Stimulated activated CD8-positive, alpha-beta memory T cell treated with anti-CD3 and anti-CD28 coated beads, Interleukin-12 subunit alpha, Interleukin-12 subunit beta, amount 100 ng/mL, for 4 hours (primary cell): ENCODE measurements around the gene CADPS2.
"Not testable (repeated sequence)": the region's sequence is repeated elsewhere in the genome, so short reads cannot be mapped to it uniquely, and the experiment has no call there.

Experiments
- DNase-seq: peaks from one replicate; pipeline ENCODE4 v3.0.0-alpha.2; 2020; ENCODE audit warnings: low read depth

Gene CADPS2

DNA sequence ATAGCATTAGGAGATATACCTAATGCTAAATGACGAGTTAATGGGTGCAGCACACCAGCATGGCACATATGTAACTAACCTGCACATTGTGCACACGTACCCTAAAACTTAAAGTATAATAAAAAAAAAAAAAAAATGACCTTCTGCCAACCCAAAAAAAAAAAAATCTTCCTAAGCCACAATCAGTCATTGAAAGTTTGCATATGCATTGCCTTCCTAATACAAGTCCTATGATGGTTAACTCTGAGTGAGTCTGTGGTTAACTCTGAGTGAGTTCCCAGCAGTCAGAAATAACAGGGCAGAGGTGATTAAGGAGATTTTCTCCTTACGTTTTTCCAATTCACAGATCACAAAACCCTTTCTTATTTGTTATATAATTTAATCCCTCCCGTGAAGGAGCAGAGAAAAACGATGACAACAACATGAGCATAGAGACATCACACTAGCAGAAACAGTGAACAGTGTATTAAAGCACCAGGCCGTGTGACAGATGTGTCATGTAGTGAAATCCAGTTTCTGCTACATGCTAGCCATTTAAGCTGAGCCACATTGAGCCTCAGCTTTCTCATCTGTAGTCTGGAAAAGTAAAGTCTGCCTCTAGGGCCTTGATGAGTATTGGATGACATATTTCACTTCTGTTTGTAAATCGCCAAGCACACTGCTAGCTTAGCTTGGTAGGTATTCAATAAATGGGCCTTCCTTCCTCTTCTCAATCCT is 176.2 kb downstream of the CADPS2 start:
- no peak for DNase-seq

DNA sequence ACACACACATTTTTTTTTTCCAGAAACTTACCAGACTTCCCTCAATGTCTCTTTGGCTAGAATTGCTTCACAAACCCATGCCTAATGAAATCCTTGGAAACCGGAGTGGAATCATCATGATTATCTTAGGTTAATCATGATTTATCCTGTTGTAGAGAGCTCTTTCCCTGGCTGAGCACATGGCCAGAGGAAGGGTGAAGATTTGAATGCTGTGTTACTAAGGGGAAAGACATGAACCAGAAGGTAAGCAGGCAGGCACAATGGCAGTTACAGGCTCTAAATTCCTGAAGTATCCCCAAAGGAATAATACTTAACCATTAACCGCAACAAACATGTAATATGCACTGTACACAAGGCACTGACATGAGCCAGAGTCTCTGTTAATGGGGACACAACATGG is 179.4 kb downstream of the CADPS2 start:
- no peak for DNase-seq

- no peak for DNase-seq
These were observed 183.3 kb downstream of the CADPS2 start, which contains the start of gene RNF148 for GRCh38 chr7:122702872-122703510. Gene RNF148, minus strand, starts transcription at chr7:122702922. Its CDS starts 172 bp downstream, at chr7:122702750.

- no peak for DNase-seq
These were observed 187.2 kb downstream of the CADPS2 start, which contains the start of gene RNF133 for GRCh38 chr7:122699017-122699416. Gene RNF133, minus strand, starts transcription at chr7:122699117. Its CDS starts 199 bp downstream, at chr7:122698918.

- DNase-seq = no peak
These were observed 190.4 kb downstream of the CADPS2 start for GRCh38 chr7:122695816-122696215.

DNA sequence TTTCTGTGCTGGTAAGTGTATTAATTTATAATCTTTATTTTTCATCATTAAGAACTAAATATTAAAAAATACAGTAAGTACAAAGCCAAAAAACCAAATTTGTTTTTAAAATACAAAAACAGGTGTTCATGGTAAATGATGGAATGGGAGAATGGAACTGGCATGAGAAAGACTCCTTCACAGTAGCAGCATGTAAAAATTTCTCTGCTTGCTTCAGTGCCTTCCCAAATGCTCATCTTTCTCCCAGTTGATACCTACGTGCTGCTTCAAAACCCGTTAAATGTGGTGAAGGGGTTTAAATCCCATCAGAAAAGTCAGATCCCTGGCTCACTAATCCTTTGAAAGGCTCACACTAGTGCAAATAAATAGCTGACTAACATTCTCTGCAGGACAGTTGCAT is 191.6 kb downstream of the CADPS2 start:
- DNase-seq = no peak

GRCh38 chr7:122692769-122693309 is 193.4 kb downstream of the CADPS2 start:
- no peak for DNase-seq

DNA sequence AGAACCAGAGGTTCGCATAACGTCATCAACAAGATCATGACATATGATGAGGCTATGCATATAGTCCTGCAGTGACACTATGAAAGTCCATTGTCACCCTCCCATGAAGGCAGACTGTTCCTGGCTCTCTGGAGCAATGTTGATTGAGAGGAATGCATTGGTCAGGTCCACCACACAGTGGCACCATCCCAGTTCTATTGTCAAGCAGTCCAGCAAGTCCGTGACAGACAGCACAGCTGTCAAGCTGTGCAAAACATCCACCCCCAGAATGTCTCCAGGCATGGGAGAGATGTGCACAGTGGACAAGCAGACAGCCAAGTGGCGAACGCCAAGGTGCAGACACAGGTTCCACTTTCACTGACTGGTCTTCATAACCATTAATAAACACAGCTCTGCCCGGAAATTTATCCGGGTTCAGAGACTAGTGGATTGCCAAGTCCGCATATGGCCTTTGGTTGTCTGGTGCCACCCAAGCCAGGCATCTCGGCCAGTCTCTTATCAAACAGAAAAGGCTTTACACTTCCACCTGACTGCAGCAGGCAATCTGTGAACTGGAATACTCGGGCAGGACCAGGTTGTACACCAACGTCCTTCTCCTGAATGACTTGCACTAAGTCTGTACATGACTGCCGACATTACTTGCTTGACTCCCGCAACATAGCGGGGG is 194.6 kb downstream of the CADPS2 start:
- no peak for DNase-seq

- no peak for DNase-seq
These were observed 196.7 kb downstream of the CADPS2 start for GRCh38 chr7:122689346-122690109.

GRCh38 chr7:122688400-122688998 is 197.8 kb downstream of the CADPS2 start:
- no peak for DNase-seq

DNA sequence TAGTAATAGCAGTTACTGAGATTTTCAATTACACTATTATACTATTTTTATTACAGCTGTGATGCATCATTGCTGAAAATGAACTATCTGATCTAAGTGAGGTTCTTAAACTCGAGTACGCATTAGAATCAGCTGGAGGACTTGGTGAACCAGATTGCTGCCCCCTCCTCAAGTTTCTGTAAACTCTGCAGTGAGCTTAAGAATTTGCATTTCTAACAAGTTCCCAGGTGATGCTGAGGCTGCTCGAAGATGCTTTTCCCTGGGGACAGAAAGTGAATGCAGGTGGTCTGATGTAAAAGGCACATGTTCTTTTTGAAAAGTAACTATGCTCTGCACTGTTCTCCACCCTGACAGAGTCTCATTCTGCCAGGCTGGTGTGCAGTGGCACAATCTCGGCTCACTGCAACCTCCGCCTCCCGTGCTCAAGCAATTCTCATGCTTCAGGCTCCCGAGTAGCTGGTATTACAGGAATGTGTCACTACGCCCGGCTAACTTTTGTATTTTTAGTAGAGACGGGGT is 199.8 kb downstream of the CADPS2 start:
- no peak for DNase-seq

GRCh38 chr7:122684504-122684903 is 201.8 kb downstream of the CADPS2 start:
- no peak for DNase-seq

- DNase-seq = no peak
These were observed 203.3 kb downstream of the CADPS2 start for GRCh38 chr7:122682815-122683550.

DNA sequence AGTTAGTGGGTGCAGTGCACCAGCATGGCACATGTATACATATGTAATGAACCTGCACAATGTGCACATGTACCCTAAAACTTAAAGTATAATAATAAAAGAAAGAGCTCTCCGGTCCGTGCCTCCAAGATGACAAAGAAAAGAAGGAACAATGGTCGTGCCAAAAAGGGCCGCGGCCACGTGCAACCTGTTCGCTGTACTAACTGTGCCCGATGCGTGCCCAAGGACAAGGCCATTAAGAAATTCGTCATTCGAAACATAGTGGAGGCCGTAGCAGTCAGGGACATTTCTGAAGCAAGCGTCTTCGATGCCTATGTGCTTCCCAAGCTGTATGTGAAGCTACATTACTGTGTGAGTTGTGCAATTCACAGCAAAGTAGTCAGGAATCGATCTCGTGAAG is 205.1 kb downstream of the CADPS2 start:
- DNase-seq = not testable (repeated sequence)

DNA sequence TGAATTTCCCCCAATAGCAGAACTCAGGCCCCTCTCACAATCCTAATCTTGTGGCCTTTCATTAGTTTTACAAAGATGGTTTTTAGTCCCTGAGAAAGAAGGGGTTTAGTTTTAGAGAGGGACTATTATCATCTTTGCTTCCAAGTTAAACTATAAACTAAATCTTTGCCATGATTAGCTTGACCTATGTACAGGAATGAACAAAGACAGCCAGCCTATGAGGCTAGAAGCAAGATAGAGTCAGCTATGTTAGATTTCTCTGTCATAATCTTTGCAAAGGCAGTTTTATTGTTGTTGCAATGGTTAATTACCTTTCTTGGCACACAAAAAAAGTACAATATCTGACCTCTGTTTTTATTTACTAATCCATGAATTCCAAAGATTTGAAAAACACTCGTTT is 206.4 kb downstream of the CADPS2 start:
- no peak for DNase-seq

DNA sequence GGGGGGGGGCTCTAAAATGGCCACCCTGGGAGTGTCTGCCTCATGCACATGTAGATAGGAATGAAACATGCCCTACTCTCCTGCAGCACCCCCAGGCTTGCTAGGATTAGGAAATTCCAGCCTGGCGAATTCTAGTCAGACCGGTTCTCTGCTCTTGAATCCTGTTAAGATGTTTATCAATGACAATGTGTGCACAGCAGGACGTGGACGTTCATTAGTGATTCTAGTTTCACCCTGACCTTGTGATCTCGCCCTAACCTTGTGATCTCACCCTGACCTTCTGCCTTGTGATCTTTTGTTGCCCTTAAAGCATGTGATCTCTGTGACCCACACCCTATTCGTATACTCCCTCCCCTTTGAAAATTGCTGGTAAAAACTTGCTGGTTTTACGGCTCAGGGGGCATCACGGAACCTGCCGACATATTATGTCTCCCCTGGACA is 207.0 kb downstream of the CADPS2 start:
- DNase-seq = not testable (repeated sequence)

DNA sequence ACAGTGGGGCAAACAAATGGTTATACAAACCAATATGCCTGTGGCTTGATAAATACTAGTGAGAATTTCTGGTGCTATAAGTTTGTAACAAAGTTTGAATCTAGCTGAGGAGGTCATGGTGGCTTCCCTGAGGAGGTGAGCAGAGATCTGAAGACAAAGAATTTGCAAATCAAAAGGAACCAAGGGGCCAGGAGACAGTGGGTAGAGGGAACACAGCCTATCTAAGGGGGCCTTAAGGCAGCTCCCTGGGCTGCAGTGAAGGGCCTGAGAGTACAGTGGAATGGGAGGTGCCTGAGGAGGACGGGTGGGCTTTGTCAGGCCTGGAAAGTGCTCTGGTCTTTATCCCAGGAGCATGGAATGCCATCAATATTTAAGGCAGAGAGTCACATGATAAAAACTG is 209.1 kb downstream of the CADPS2 start:
- DNase-seq = no peak

DNA sequence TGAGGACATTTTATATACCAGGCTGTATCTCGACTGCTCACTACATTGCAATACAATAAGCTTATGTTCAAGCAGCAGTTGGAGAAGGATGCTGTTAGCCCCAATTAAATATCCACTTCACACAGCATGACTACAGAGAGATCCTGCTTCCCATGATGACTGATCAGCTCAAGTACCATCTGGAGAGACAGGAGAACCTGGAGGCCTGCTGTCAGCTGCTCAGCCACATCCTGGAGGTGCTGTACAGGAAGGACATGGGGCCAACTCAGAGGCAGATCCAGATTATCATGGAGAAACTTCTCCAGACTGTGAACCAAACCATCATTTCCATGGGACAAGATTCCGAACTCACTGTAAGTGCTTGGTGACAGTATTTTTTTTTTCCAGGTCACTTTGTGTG is 209.8 kb downstream of the CADPS2 start:
- no peak for DNase-seq

GRCh38 chr7:122675621-122676020 is 210.6 kb downstream of the CADPS2 start:
- no peak for DNase-seq

- DNase-seq = no peak
These were observed 211.2 kb downstream of the CADPS2 start for GRCh38 chr7:122675011-122675410.

DNA sequence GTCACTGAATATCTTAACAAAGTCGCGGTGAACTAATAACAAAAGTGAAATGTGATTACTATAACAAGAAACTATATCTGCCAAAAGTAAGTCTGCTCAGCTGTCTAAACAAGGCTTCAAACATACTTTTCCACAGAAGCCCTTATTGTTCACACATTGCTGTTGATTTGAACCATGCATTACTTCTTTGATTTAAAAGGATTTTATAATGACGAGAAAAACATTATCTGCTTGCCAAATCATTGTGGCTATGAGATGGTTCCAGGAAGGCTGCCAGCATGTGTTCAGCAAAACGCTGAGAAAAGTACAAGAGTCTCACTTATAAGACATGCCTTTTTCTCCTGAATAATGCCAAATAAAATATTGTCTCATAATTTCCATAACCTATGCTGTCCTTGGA is 211.8 kb downstream of the CADPS2 start:
- DNase-seq = no peak
